Measurements from ENCODE around the gene WDFY3. TPM values are rescaled to one million over a fixed set of nuclear protein-coding genes. Genes with fewer than 3 reads are reported as not detected.

The WDFY3 gene
- total RNA-seq, 1 donor from 2014 or later, result 89.5 TPM

DNA sequence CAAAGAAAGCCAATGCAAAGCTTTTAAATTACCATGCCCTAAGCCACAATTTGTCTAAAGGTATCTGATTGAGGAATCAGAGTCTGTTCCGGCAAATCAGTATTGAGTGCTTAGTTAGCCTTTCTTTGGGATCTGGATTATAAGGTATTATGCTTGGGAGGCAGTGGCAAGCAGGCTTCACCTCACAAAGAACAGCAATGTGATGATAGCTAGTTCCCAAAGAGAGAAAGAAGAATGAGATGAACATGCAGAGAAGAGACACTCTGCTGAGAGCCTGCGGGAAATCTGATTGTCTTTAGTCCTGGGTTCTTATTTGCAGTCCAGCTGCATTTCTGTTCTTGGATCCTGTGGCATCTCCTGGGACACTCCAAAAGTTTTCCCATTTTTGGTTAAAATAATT, 35.2 kb downstream of the WDFY3 start:
- H3K27me3 Mint-ChIP-seq (ENCODE audit: low read depth, unreplicated experiment), result no peaks in the 10 kb centered on the region
- no peak for FAIRE-seq
- H3K4me1 Mint-ChIP-seq (ENCODE audit: low read depth, unreplicated experiment), result peaks cover 11% of the 10 kb centered on the region
- no peak overlapping the region for H3K4me3 Mint-ChIP-seq (ENCODE audit: unreplicated experiment)
- Histone ChIP-seq H4K20me1 (ENCODE audit: insufficient read depth, low read length) (peaks cover 15% of the 10 kb centered on the region), H3K27me3 (ENCODE audit: insufficient read depth, low read length) (no peaks in the 10 kb centered on the region), H3K4me1 (ENCODE audit: insufficient read depth, low read length) (no peaks in the 10 kb centered on the region), H3K9me3 (ENCODE audit: insufficient read depth, low read depth, low read length) (no peaks in the 10 kb centered on the region), H2AFZ (ENCODE audit: low read depth, low read length) (no peak overlapping the region), H3K27ac (ENCODE audit: low read depth, low read length) (no peak overlapping the region), H3K9ac (ENCODE audit: low read length) (no peak overlapping the region), H3K4me2 (ENCODE audit: low read length) (no peak overlapping the region), H3K4me3 (ENCODE audit: insufficient read depth, low read depth, low read length) (no peak overlapping the region), H3K36me3 (ENCODE audit: insufficient read depth, low read length) (no peaks in the 10 kb centered on the region), H3K79me2 (ENCODE audit: insufficient read depth, low read length) (peaks cover 69% of the 10 kb centered on the region)
- peaks cover 19% of the 10 kb centered on the region for H3K36me3 Mint-ChIP-seq (ENCODE audit: low read depth, unreplicated experiment)
- no peaks in the 10 kb centered on the region for H3K9me3 Mint-ChIP-seq (ENCODE audit: unreplicated experiment)
- no peak for TF ChIP-seq EZH2 (IDR thresholded peaks at IDR 0.05; ENCODE audit: insufficient read depth, low read length)
- TF ChIP-seq CTCF (IDR thresholded peaks at IDR 0.05; ENCODE audit: insufficient read depth, low read depth, low read length), result no peak
- no peak for DNase-seq (ENCODE audit: low read depth)
- no peak overlapping the region for H3K27ac Mint-ChIP-seq (ENCODE audit: unreplicated experiment)

DNA sequence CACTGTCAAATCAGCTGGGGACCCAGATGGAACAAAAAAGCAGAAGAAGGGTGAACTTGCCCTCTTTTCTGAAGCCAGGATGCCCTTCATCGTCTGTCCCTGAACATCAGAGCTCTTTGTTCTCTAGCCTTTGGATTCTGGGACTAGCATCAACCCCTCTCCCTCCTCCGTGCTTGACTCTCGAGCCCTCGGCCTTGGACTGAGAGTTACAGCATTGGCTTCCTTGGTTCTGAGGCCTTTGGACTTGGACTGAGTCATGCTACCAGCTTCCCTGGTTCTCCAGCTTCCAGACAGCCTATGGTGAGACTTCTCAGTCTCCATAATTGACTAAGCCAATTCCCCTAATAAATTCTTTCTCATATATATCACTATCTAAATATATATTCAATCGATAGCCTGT, 38.4 kb downstream of the WDFY3 start:
- H3K4me3 ChIP-seq (ENCODE audit: insufficient read depth, low read depth, low read length), result no peak overlapping the region
- no peak overlapping the region for H3K4me2 ChIP-seq (ENCODE audit: low read length)
- H3K27ac Mint-ChIP-seq (ENCODE audit: unreplicated experiment), result no peak overlapping the region
- TF ChIP-seq EZH2 (IDR thresholded peaks at IDR 0.05; ENCODE audit: insufficient read depth, low read length) (no peak), CTCF (IDR thresholded peaks at IDR 0.05; ENCODE audit: insufficient read depth, low read depth, low read length) (no peak)
- no peak for FAIRE-seq
- peaks cover 57% of the 10 kb centered on the region for H3K79me2 ChIP-seq (ENCODE audit: insufficient read depth, low read length)
- peaks cover 12% of the 10 kb centered on the region for H4K20me1 ChIP-seq (ENCODE audit: insufficient read depth, low read length)
- DNase-seq (ENCODE audit: low read depth), result no peak
- H3K27ac ChIP-seq (ENCODE audit: low read depth, low read length), result no peak overlapping the region
- H3K27me3 Mint-ChIP-seq (ENCODE audit: low read depth, unreplicated experiment), result no peaks in the 10 kb centered on the region
- no peaks in the 10 kb centered on the region for H3K9me3 Mint-ChIP-seq (ENCODE audit: unreplicated experiment)
- H3K36me3 ChIP-seq (ENCODE audit: insufficient read depth, low read length), result no peaks in the 10 kb centered on the region
- H3K4me1 Mint-ChIP-seq (ENCODE audit: low read depth, unreplicated experiment), result peaks cover 16% of the 10 kb centered on the region
- H3K4me1 ChIP-seq (ENCODE audit: insufficient read depth, low read length), result no peaks in the 10 kb centered on the region
- H3K9me3 ChIP-seq (ENCODE audit: insufficient read depth, low read depth, low read length), result no peaks in the 10 kb centered on the region
- H2AFZ ChIP-seq (ENCODE audit: low read depth, low read length), result no peak overlapping the region
- no peak overlapping the region for H3K4me3 Mint-ChIP-seq (ENCODE audit: unreplicated experiment)
- H3K36me3 Mint-ChIP-seq (ENCODE audit: low read depth, unreplicated experiment), result peaks cover 19% of the 10 kb centered on the region
- no peaks in the 10 kb centered on the region for H3K27me3 ChIP-seq (ENCODE audit: insufficient read depth, low read length)
- no peak overlapping the region for H3K9ac ChIP-seq (ENCODE audit: low read length)

DNA sequence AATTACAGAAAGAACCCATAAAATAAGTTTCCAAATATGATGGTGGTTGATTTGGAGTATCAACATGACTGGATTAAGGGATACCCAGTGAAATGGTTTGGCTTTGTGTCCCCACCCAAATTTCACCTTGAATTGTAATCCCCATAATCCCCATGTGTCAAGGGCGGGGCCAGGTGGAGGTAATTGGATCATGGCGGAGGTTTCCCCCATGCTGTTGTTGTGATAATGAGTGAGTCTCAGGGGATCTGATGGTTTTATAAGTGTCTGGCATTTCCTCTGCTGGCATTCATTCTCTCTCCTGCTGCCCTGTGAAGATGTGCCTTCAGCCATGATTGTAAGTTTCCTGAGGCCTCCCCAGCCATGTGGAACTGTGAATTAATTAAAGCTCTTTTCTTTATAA, 39.1 kb downstream of the WDFY3 start:
- FAIRE-seq (peak; percentile 50), DNase-seq (ENCODE audit: low read depth) (no peak)
- H4K20me1 ChIP-seq (ENCODE audit: insufficient read depth, low read length), result peaks cover 8% of the 10 kb centered on the region
- Mint-ChIP-seq H3K9me3 (ENCODE audit: unreplicated experiment) (no peaks in the 10 kb centered on the region), H3K36me3 (ENCODE audit: low read depth, unreplicated experiment) (peaks cover 17% of the 10 kb centered on the region), H3K4me3 (ENCODE audit: unreplicated experiment) (no peak overlapping the region), H3K27ac (ENCODE audit: unreplicated experiment) (no peak overlapping the region), H3K27me3 (ENCODE audit: low read depth, unreplicated experiment) (no peaks in the 10 kb centered on the region), H3K4me1 (ENCODE audit: low read depth, unreplicated experiment) (peaks cover 14% of the 10 kb centered on the region)
- no peak overlapping the region for H3K27ac ChIP-seq (ENCODE audit: low read depth, low read length)
- H3K27me3 ChIP-seq (ENCODE audit: insufficient read depth, low read length), result no peaks in the 10 kb centered on the region
- H3K9ac ChIP-seq (ENCODE audit: low read length), result no peak overlapping the region
- no peak overlapping the region for H3K4me3 ChIP-seq (ENCODE audit: insufficient read depth, low read depth, low read length)
- H3K36me3 ChIP-seq (ENCODE audit: insufficient read depth, low read length), result no peaks in the 10 kb centered on the region
- no peak overlapping the region for H3K4me2 ChIP-seq (ENCODE audit: low read length)
- H3K9me3 ChIP-seq (ENCODE audit: insufficient read depth, low read depth, low read length), result no peaks in the 10 kb centered on the region
- H2AFZ ChIP-seq (ENCODE audit: low read depth, low read length), result no peak overlapping the region
- TF ChIP-seq EZH2 (IDR thresholded peaks at IDR 0.05; ENCODE audit: insufficient read depth, low read length), result no peak
- no peak for TF ChIP-seq CTCF (IDR thresholded peaks at IDR 0.05; ENCODE audit: insufficient read depth, low read depth, low read length)
- peaks cover 62% of the 10 kb centered on the region for H3K79me2 ChIP-seq (ENCODE audit: insufficient read depth, low read length)
- no peaks in the 10 kb centered on the region for H3K4me1 ChIP-seq (ENCODE audit: insufficient read depth, low read length)
